NCI-H460 (cell line): Measurements from ENCODE around the gene CACNA1C. TPM values are rescaled to one million over a fixed set of nuclear protein-coding genes. Genes with fewer than 3 reads are reported as not detected.

ENCODE experiments used
- DNase-seq: peaks from one replicate; pipeline ENCODE4 v3.0.0-alpha.2; 2016; ENCODE audit warnings: low read depth; ENCODE audit errors: extremely low read depth
- polyA plus RNA-seq: library from polyadenylated mRNA; depleted of rRNA; stranded (reverse); fragments of >200 nt; gene quantifications from 2 replicates; pipeline ENCODE4 v1.2.3, GENCODE V29; 2014; cell fraction: nucleus; rRNA removed
- total RNA-seq: library from RNA; depleted of rRNA; stranded (reverse); fragments of >200 nt; shearing (Covaris generic); gene quantifications from 2 replicates; pipeline ENCODE4 v1.2.3, GENCODE V29; 2014; rRNA removed

The CACNA1C gene
- 0.20 and 0.37 TPM in 2 replicates for total RNA-seq
- 0.08 TPM in 1 of 2 replicates, not detected in the other for polyA plus RNA-seq

DNA sequence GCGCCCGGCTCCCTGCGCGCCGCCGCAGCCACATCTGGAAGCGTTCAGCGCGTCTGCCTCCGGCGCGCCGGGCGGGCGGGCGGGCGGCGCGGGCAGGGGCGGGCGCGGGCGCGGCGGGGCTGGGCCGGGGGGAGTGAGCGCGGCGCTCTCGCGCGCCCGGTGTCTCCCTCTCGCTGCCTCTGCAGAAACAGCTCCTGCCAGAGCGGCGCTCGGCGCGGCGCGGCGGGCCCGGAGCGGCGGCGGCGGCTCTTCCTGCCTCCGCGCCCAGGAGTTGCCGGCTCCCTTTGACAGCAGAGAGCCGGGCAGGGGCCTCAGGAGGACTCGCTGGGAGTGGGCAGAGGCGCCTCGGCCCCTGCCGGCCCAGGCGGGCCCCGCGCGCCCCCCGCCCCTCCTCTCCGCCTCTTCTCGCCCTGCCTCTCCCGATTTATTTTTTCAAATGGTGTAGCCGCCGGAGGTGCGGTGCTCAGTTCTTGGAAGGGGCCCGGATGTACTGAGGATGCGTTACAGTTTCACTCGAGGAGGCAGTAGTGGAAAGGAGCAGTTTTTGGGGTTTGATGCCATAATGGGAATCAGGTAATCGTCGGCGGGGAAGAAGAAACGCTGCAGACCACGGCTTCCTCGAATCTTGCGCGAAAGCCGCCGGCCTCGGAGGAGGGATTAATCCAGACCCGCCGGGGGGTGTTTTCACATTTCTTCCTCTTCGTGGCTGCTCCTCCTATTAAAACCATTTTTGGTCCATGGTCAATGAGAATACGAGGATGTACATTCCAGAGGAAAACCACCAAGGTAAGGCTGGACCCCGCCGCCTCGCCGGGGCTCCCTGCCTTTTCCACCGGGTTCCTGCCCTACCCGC, at the start of gene CACNA1C:
CACNA1C (plus strand) TSS at position 162 of the 853 bp plus-strand sequence; CDS start at position 738, 576 bp downstream.
- DNase-seq, result no peak

GRCh38 chr12:2003676-2004112, 49.1 kb upstream of the CACNA1C start:
- DNase-seq, result no peak

DNA sequence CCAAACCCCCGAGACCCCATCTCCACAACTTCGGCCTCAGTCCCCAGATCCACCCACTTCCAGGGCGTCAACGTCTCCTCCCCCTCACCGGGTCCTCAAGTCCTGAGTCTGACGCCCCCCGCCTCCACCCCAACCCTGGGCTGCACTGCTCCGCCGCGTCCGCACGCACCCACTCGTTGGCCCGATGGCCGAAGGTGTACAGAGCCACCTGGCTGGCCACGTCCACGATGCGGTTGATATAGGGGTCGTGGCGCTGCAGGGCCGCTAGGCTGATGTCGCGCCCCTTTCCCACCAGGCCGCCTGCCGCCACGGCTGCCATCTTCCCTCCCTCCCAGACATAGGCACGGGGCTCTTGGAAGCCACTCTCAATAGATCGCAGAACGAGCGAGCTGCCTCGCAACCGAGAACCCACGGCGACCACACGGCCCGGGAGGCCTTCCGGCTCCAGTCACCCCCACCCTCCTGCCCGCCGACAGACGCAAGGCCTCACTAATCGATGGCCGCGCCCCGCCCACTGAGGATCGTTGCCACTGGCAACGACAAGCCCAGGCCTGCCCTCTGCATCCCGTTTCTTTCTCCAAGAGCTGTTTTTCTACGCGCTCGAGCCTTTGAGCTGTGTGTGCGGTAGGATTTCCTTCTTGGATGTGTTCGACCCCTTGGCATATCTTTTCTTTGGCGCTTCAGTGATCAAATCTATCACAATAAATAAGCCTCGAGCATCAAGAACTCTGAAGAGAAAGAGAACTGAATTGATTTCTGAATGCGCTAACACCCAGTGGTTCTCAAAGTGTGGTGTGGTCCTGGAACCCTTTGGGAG, 48.5 kb upstream of the CACNA1C start, which contains the start of gene DCP1B:
DCP1B (minus strand) TSS at position 345 of the 817 bp plus-strand sequence; CDS start at position 319, 26 bp downstream.
- DNase-seq, result peak; percentile 88

DNA sequence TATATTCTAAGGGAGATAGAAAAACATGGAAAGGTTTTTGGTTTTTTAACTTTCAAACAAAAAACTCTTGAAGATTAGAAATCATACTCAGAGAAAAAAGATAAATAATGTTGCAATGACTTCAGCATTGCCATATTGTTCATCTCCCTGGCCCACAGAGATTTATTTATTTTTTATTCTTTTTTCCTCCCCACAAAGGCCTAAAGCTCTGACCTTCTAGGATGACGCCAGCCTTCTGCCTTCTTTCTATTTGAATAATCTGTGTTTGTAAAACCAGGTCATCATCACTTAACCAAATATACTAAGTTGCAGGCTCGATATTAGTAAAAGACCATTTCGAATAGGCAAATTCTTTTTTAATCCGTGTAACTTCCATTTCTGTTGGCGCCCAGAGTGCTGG, 44.1 kb upstream of the CACNA1C start:
- no peak for DNase-seq

- DNase-seq, result no peak
Observed at GRCh38 chr12:2009623-2010022, 43.2 kb upstream of the CACNA1C start.

DNA sequence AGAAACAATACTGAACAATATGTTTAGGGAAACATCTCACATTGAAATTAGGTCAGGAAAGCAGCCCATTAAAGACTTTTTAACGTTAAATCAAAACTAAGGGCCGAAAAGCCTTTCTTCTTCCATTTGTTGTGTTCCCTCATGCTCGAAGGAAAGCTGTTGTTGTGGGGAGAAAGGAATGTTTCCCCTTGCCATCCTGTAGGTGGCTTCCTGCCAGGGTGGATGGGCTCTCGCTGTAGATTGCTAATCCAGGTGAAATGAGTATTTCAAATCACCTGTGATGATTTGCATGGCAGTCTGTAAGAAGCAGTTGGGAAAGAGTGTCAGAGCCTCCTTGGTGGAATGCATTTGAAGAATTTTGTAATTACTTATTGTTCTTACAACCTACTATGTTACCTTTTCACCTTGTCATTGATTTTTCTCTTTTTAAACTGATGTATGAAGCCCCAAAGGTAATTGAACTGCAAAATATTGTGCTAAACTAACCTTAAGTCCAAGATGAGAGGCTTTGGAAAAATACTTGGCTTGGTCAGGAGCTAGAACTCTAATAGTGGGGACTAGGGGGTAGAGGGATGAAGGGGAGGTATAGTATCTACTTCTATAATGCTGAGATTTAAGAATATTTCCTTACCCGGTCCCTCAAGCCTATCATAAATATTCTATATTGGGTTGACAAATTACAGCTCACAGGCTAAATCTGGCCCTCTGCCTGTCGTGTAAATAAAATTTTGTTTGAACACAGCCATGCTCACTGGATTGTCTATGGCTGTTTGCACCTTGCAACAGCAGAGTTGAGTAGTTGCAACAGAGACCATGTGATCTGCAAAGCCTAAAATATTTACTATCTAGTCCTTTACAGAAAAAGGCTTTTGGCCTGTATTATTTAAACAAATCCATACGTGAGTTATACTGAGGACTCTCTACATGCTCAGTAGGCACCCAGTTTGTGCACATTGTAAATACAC, 40.9 kb upstream of the CACNA1C start:
- no peak for DNase-seq

DNA sequence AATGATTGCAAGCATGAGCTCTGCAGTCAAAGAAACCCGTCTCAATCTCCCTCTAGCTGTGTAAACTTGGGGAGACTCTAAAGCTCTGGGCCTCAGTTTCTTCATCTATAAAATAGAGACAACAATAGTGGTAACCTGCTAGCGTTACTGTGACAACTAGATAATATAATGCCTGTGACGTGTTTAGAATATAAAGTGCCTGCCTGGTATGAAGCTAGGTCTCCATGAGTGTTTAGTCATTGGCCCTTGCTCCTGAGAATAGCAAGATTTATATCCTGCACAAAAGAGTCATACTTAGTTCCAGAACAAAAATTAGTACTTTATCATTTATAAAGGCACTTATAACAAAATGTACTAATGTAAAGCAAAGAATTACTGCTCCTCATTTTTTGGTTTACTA, 39.7 kb upstream of the CACNA1C start:
- DNase-seq, result no peak

DNA sequence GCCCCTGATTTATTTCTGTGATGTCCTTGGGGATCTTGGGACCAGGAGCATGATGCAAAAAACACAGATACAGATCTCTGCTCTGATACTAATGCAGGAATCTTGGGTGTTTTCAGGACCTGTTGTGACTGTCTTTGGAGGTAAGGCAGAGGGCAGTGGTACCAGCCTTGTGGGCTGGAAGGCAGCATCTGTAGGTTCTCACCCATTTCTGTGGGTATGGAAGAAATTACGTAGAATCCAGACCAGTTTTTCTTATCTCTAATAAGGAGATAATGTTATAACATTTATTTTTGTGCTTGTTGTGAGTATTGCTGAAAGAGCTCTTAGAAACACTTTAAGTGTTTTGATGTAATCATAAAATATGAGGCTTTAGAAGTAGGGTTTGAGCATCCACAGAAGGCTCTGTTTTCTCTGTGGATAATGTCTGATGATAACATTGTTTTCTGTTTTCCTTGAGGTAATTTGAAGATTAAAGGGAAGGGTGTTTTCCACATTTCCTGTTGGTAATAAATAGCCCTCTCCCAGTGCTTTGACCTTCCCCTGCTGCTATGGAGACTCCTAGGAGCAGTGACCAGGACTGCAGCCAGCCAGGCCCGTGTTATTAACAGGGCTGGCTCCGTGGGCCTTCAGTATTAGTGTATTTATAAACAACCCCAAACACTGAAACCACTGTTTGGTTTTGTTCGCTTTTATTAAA, 39.1 kb upstream of the CACNA1C start:
- DNase-seq, result no peak

- no peak for DNase-seq
Observed at GRCh38 chr12:2014231-2014630, 38.6 kb upstream of the CACNA1C start.

GRCh38 chr12:2016862-2017545, 35.8 kb upstream of the CACNA1C start:
- DNase-seq, result no peak

DNA sequence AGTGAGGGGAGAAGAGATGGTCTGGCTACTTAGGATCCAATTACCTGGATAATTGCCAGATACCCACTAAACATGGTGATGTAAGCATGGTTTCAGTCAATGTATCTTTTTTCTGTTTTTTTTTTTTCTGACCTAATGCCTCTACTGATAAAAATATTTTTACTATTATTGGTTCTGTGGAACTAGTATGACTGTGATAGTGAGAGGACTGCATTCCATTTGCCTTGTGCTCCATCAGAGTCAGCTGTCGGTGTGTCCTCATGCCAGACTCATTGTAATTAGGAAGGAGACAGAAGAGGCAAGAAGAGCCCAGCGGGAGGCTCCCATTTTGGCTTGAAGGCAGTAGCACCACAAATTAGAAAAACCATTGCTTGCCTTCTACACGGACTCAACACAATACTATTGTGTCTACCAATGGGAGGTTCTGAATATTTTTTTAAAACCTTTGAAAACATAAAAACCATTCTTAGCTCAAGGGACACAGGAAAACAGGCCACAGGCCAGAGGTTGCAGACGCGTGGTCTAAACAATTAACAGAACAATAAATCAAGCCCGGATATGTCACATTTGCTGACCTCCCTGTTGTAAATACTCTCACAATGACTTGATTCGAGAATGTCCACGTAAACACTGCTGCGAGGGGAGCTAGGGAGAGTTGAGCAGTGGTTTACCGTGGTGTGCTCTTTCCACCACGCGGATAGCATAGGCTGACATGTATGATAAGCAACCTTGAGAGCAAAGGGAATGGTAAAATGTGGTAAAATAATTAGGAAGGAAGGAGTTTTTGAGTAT, 35.0 kb upstream of the CACNA1C start:
- no peak for DNase-seq

GRCh38 chr12:2018391-2018790, 34.4 kb upstream of the CACNA1C start:
- DNase-seq, result no peak

GRCh38 chr12:2019126-2019525, 33.7 kb upstream of the CACNA1C start:
- no peak for DNase-seq

GRCh38 chr12:2020511-2020910, 32.3 kb upstream of the CACNA1C start:
- DNase-seq, result no peak

DNA sequence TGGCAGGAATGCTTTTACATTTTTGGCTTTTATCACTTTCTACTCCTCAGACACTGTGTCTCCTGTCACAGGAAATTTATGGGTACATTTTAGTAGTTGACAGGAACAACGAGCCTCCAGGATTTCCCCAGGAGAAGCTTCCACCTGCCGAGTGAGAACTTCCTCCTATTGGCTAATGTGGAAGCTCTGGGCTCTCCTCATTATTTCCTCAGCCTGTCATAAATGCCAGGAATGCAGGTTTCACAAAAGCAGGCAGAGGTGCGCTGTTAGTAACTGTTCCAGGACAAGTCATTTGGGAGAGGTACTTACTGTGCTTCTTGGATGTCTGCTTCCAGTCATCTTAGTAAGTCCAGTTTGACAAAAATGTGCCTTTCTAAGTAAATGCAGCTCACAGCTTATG, 29.4 kb upstream of the CACNA1C start:
- DNase-seq, result no peak

GRCh38 chr12:2027351-2027750, 25.4 kb upstream of the CACNA1C start:
- DNase-seq, result no peak

- no peak for DNase-seq
Observed at GRCh38 chr12:2029851-2030250, 22.9 kb upstream of the CACNA1C start.

DNA sequence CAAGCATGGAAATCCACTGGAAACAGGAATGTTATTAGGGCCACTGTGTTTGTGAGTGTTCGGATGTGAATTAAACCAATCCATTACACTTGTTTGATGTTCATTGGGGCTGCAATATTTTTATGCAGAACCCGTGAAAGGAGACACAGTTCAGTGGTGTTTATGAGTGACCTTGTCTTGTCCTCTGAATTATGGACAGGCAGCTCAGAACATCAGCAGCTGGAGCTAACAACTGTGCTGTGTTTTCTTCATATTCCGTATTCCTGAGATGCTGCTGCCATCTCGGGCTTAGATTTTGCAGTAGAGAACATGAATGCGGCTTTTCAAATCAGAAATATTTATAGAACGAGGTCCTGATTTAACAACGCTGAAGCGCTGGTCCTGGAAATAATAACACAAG, 20.3 kb upstream of the CACNA1C start:
- no peak for DNase-seq
